Common myeloid progenitor, CD34-positive (primary cell): ENCODE data around the gene C5AR2.

Experiments used
- CTCF ChIA-PET: fragments of 350-600 bp; sonication (Branson Sonifier 250); formaldehyde crosslinking; loops from one replicate; lab custom pipeline; 2021; ENCODE audit warnings: antibody characterized with exemption; lab: Charles Lee
- POLR2A ChIA-PET: fragments of 350-600 bp; sonication (Branson Sonifier 250); formaldehyde crosslinking; loops from one replicate; lab custom pipeline; 2021; ENCODE audit warnings: antibody characterized with exemption; lab: Charles Lee
- DNase-seq, 3 donors: peaks; one replicate each; pipeline versions ENCODE4 v3.0.0 to v3.0.0-alpha.2; 2013
- H3K27ac ChIP-seq, 2 experiments: 1 replicate in 1 of 2; 2 replicates in 1 of 2; pipeline ENCODE4 v1.7.0; 2013; ENCODE audit warnings: inconsistent platforms in 2 of 2, low read length in 2 of 2, mild to moderate bottlenecking in 2 of 2, low read depth in 1 of 2, moderate library complexity in 1 of 2; ENCODE audit not compliant: severe bottlenecking in 2 of 2, insufficient read depth in 1 of 2, poor library complexity in 1 of 2
- H3K27me3 ChIP-seq, 5 experiments: replicated peaks in 2 of 5; 1 replicate in 3 of 5; 2 replicates in 2 of 5; pipeline versions ENCODE4 v1.6.1 to v1.7.0; 2013; ENCODE audit warnings: low read length in 4 of 5, mild to moderate bottlenecking in 2 of 5, moderate library complexity in 2 of 5, inconsistent platforms in 1 of 5; ENCODE audit not compliant: insufficient read depth in 5 of 5, control insufficient read depth in 4 of 5
- H3K36me3 ChIP-seq, 4 experiments: 1 replicate in 2 of 4; 2 replicates in 2 of 4; pipeline versions ENCODE4 v1.6.1 to v1.7.0; 2013; ENCODE audit warnings: low read length in 3 of 4, control low read depth in 1 of 4, mild to moderate bottlenecking in 1 of 4; ENCODE audit not compliant: control insufficient read depth in 4 of 4, insufficient read depth in 4 of 4
- H3K4me1 ChIP-seq, 4 experiments: 1 replicate in 3 of 4; 2 replicates in 1 of 4; pipeline versions ENCODE4 v1.6.1 to v1.7.1; 2013; ENCODE audit warnings: low read length in 3 of 4, mild to moderate bottlenecking in 3 of 4, control low read depth in 1 of 4, inconsistent platforms in 1 of 4, moderate library complexity in 1 of 4; ENCODE audit not compliant: control insufficient read depth in 4 of 4, insufficient read depth in 4 of 4; ENCODE audit errors: control extremely low read depth in 1 of 4
- H3K4me3 ChIP-seq, 7 experiments: 1 replicate in 4 of 7; 2 replicates in 3 of 7; pipeline versions ENCODE4 v1.5.1 to v1.7.0; 2013; ENCODE audit warnings: mild to moderate bottlenecking in 7 of 7, low read length in 6 of 7, moderate library complexity in 6 of 7, inconsistent platforms in 2 of 7, low read depth in 2 of 7, control low read depth in 1 of 7; ENCODE audit not compliant: insufficient read depth in 4 of 7, control insufficient read depth in 1 of 7; ENCODE audit errors: extremely low read depth in 1 of 7
- H3K9me3 ChIP-seq, 5 experiments: 1 replicate in 4 of 5; 2 replicates in 1 of 5; pipeline versions ENCODE4 v1.6.1 to v1.7.1; 2013; ENCODE audit warnings: low read length in 4 of 5, mild to moderate bottlenecking in 2 of 5, inconsistent platforms in 1 of 5, low read depth in 1 of 5, moderate library complexity in 1 of 5; ENCODE audit not compliant: control insufficient read depth in 4 of 5, insufficient read depth in 2 of 5; ENCODE audit errors: control extremely low read depth in 1 of 5
- WGBS: methylation state at CpG from one replicate; pipeline ENCODE4 v1.1.5; 2013; ENCODE audit not compliant: insufficient coverage; 5-methylcytosine and 5-hydroxymethylcytosine counted together

The C5AR2 gene

DNA sequence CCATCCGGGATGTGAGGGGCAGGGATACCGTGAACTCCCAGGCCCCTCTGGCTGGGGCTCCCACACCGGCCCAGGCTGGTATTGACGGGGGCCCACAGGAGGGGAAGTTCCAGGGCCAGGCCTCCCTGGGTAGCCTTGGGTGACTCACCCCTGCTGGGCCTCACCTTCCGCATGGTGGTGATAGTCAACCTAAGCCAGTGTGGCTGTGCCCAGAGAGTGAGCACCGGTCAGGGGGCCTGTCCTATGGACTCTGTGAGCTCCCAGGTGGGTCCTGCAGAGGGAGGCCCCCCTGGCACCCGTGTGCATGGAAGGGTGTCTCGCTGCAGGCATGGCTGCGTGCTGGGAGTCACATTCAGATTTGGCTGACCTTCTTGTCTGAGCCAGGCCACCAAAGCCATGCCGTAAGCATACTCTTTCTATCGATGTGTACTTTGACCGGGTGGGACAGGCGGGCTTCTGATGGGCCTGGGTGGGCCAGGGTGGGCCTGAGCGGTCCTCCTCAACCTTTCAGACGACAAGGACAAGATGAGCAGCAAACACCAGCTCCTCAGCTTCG, 44.7 kb downstream of the C5AR2 start:
- no peak overlapping the region for H3K27ac ChIP-seq
- H3K4me1 ChIP-seq = peaks cover 0 to 9% (median 7%) of the 10 kb centered on the region in 4 experiments
- no peak for DNase-seq
- H3K27me3 ChIP-seq = no peaks in the 10 kb centered on the region
- WGBS = 93% methylated on average over 15 of the region's 16 CpGs
- ChIA-PET POLR2A (no interaction called here), CTCF (interaction anchor here (1.5 kb wide), 1 partner anchor 15 kb away, joined by 4 read pairs; no protein-coding TSS in a partner anchor)
- peaks cover 5 to 92% (median 65%) of the 10 kb centered on the region in 4 experiments for H3K36me3 ChIP-seq
- H3K9me3 ChIP-seq = no peaks in the 10 kb centered on the region
- H3K4me3 ChIP-seq = no peak overlapping the region

DNA sequence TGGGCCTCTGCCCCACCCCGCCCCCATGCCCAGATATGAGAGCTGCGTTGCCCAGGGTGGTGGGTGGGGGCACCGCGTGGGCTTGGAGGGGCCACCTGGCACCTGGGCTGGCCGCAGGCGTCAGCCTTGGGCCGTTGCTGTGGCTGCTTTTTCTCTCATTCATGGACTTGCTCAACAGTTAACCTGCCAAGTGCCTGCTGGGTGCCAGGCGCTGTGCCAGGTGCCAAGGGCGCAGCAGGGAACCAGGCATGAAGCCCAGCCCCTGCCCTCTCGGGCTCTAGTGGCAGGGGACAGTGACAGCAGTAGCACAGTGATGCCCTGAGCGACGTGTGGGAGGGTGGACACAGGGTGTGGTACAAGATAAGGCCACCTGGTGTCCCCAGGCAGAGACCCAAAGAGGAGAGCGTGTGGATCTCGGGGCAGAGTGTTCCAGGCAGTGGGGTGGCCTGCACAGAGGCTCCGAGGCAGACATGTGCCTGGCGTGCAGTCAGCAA, 45.3 kb downstream of the C5AR2 start:
- Histone ChIP-seq H3K36me3 (peaks cover 3 to 89% (median 63%) of the 10 kb centered on the region in 4 experiments), H3K9me3 (no peaks in the 10 kb centered on the region), H3K4me1 (peaks cover 0 to 15% (median 13%) of the 10 kb centered on the region in 4 experiments), H3K4me3 (no peak overlapping the region), H3K27me3 (no peaks in the 10 kb centered on the region), H3K27ac (no peak overlapping the region)
- POLR2A ChIA-PET = no interaction called here
- WGBS = 96% methylated on average over 16 of the region's 16 CpGs
- no peak for DNase-seq
- CTCF ChIA-PET = interaction anchor here (0.7 to 1.6 kb wide), 3 partner anchors 12 to 80 kb away, joined by 3 to 4 read pairs (median 3); no protein-coding TSS in a partner anchor

DNA sequence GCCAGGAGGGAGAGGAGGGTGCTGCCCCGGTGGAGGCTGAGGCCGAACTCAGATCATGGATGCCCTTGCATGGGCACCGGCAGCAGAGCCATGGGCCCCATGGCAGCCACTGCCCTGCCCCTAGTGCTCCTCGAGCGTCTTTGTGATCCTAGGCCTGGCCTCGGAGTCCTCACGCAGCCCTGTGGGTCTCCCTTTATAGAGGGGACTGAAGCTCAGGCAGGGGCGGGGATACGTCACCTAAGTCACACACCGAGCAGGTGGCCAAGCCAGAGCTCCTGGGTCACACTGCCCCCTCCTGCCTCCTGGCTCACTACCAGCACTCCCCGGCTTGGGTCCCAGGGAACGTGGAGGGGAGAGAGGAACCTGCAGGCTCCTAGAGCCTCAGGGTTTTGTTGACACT, 45.8 kb downstream of the C5AR2 start:
- H3K27ac ChIP-seq = no peak overlapping the region
- no peaks in the 10 kb centered on the region for H3K9me3 ChIP-seq
- H3K4me3 ChIP-seq = no peak overlapping the region
- no peaks in the 10 kb centered on the region for H3K27me3 ChIP-seq
- peaks cover 2 to 86% (median 61%) of the 10 kb centered on the region in 4 experiments for H3K36me3 ChIP-seq
- whole genome bisulfite sequencing = 100% methylated on average over 12 of the region's 12 CpGs
- no peak for DNase-seq
- ChIA-PET POLR2A (no interaction called here), CTCF (interaction anchor here (0.7 to 1.6 kb wide), 3 partner anchors 12 to 80 kb away, joined by 3 to 4 read pairs (median 3); no protein-coding TSS in a partner anchor)
- peaks cover 0 to 16% (median 13%) of the 10 kb centered on the region in 4 experiments for H3K4me1 ChIP-seq

DNA sequence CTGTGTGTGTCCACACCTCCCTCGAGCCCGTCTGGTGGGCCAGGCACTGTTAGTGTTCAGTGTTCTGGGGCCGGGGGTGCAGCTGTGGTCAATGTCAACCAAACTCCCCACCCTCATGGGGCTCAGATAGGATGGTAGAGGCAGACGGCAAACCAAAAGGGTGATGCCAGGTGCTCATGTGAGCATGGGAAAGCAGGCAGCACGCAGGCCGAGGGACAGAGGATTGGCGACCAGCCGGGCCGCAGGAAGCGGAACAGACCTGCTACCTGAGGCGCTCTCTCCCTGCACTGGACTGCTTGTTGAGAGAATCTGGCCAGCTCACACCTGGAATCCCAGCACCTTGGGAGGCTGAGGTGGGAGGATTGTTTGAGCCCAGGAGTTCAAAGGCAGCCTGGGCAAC, 46.3 kb downstream of the C5AR2 start:
- Histone ChIP-seq H3K27me3 (no peaks in the 10 kb centered on the region), H3K9me3 (no peaks in the 10 kb centered on the region), H3K4me3 (no peak overlapping the region), H3K4me1 (peaks cover 0 to 16% (median 13%) of the 10 kb centered on the region in 4 experiments), H3K36me3 (peaks cover 2 to 81% (median 57%) of the 10 kb centered on the region in 4 experiments), H3K27ac (no peak overlapping the region)
- ChIA-PET POLR2A (no interaction called here), CTCF (interaction anchor here (0.7 to 1.6 kb wide), 5 partner anchors 10 to 81 kb away, joined by 3 to 6 read pairs (median 3); no protein-coding TSS in a partner anchor)
- 95% methylated on average over 10 of the region's 11 CpGs for WGBS
- no peak for DNase-seq

DNA sequence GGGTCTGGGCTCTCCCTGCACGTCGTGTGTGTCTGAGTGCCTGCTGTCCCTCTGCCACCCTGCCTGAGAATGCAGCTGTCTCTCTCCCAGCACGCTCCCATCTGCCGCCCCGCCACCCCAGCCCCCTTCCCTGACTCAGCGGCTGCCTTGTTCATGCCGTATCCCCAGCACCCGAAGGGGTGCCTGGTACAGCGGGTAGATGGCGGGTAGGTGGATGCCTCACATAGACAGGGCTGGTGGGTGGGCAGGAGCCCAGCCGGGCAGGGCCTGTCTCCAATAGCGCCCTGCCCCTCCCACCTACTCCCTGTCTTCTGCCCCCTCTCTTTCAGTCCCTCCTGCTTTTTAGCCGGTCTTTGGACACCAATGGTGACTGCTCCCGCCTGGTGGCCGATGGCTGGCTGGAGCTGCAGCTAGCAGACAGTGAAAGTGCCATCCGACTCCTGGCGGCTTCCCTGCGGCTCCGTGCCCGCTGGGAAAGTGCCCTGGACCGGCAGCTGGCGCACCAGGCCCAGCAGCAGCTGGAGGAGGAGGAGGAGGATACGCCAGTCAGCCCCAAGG, 47.5 kb downstream of the C5AR2 start:
- Histone ChIP-seq H3K27me3 (no peaks in the 10 kb centered on the region), H3K27ac (no peak overlapping the region), H3K9me3 (no peaks in the 10 kb centered on the region), H3K4me3 (no peak overlapping the region), H3K4me1 (peaks cover 0 to 21% (median 13%) of the 10 kb centered on the region in 4 experiments), H3K36me3 (peaks cover 2 to 70% (median 51%) of the 10 kb centered on the region in 4 experiments)
- over 99% methylated on average over 21 of the region's 23 CpGs for WGBS
- no peak for DNase-seq
- POLR2A ChIA-PET = no interaction called here
- CTCF ChIA-PET = no interaction called here

DNA sequence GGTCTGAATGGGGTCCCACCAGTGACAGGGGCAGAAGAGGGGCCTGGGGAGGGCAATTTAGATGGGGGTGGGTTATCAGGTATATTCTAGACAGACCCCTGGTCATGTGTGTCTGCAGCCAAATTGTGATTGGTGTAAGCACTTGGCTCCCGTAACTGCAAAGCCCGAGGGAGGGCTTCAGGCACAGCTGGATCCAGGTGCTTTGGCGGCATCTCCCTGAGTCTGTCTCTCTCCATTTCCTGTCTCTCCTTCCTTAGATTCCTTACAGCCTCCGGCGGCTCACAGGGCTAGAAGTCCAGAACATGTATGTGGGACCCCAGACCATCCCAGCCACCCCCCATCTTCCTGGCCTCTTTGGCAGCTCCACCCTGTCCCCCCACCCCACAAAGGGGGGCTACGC, 48.6 kb downstream of the C5AR2 start:
- Histone ChIP-seq H3K9me3 (no peaks in the 10 kb centered on the region), H3K27ac (no peak overlapping the region), H3K27me3 (peaks cover 0 to 2% (median 0%) of the 10 kb centered on the region in 5 experiments), H3K4me3 (no peak overlapping the region), H3K36me3 (peaks cover 2 to 59% (median 42%) of the 10 kb centered on the region in 4 experiments), H3K4me1 (peaks cover 0 to 21% (median 13%) of the 10 kb centered on the region in 4 experiments)
- WGBS = 94% methylated on average over 6 of the region's 6 CpGs
- no peak for DNase-seq
- CTCF ChIA-PET = no interaction called here
- POLR2A ChIA-PET = no interaction called here

DNA sequence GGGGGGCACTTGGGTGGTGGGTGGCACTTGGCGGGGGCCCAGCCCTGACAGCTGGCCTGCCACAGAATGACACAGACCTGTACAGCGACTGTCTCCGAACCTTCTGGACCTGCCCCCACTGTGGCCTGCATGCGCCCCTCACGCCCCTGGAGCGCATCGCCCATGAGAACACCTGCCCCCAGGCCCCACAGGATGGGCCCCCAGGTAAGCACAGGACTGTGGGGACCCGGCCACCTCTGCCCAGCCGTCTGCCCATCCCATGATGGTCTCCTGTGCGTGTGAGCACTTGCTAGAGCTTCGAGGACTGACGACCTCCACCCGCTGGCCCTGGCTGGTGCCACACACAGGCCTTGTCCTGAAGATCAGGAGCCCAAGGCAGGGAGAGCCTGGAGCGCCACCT, 49.1 kb downstream of the C5AR2 start:
- Histone ChIP-seq H3K27ac (no peak overlapping the region), H3K36me3 (peaks cover 2 to 54% (median 37%) of the 10 kb centered on the region in 4 experiments), H3K4me1 (peaks cover 0 to 21% (median 13%) of the 10 kb centered on the region in 4 experiments), H3K4me3 (no peak overlapping the region), H3K27me3 (peaks cover 0 to 6% (median 0%) of the 10 kb centered on the region in 5 experiments), H3K9me3 (no peaks in the 10 kb centered on the region)
- 93% methylated on average over 12 of the region's 14 CpGs for WGBS
- CTCF ChIA-PET = interaction anchor here (0.6 to 1.5 kb wide), 2 partner anchors 11 to 72 kb away, joined by 3 to 5 read pairs; no protein-coding TSS in a partner anchor
- POLR2A ChIA-PET = no interaction called here
- DNase-seq = no peak
